SH-SY5Y (cell line): ENCODE results near the gene DCUN1D2.

Source experiments
- GATA2 ChIP-seq: IDR thresholded peaks from 2 replicates; pipeline ENCODE4 v1.6.1; 2011; ENCODE audit warnings: mild to moderate bottlenecking, low read depth, low read length
- GATA3 ChIP-seq: IDR thresholded peaks from 2 replicates; pipeline ENCODE4 v1.6.1; 2011; ENCODE audit warnings: low read depth, mild to moderate bottlenecking, low read length, moderate library complexity

GRCh38 chr13:113422807-113423519, 67.5 kb downstream of the DCUN1D2 start:
- TF ChIP-seq GATA2 (no peak), GATA3 (no peak)
